IPS-NIHi7 (cell line): ENCODE results near the gene CCP110.

Experiments
- DNase-seq: peaks from one replicate; pipeline ENCODE4 v3.0.0; 2012; ENCODE audit warnings: mixed read lengths; ENCODE audit errors: extremely low spot score

The CCP110 gene

GRCh38 chr16:19555186-19555937, 31.6 kb downstream of the CCP110 start, which contains the start of gene VPS35L:
VPS35L (plus strand) TSS chr16:19555703; CDS start chr16:19555730, 27 bp downstream.
- DNase-seq = peak; percentile 96

GRCh38 chr16:19555938-19556771, 32.4 kb downstream of the CCP110 start:
- DNase-seq = peak; percentile 79

- DNase-seq = peak; percentile 24
Observed at GRCh38 chr16:19559242-19559910, 35.6 kb downstream of the CCP110 start.

GRCh38 chr16:19560078-19560477, 36.3 kb downstream of the CCP110 start:
- DNase-seq = no peak

- no peak for DNase-seq
Observed at GRCh38 chr16:19563377-19563776, 39.6 kb downstream of the CCP110 start.

GRCh38 chr16:19566362-19566761, 42.6 kb downstream of the CCP110 start:
- no peak for DNase-seq

- DNase-seq = no peak
Observed at GRCh38 chr16:19567560-19567959, 43.8 kb downstream of the CCP110 start.

- DNase-seq = no peak
Observed at GRCh38 chr16:19573997-19574396, 50.3 kb downstream of the CCP110 start.

GRCh38 chr16:19574615-19575014, 50.9 kb downstream of the CCP110 start:
- DNase-seq = no peak

GRCh38 chr16:19578378-19578971, 54.7 kb downstream of the CCP110 start:
- DNase-seq = no peak

- DNase-seq = no peak
Observed at GRCh38 chr16:19582050-19582831, 58.5 kb downstream of the CCP110 start.

- peak; percentile 41 for DNase-seq
Observed at GRCh38 chr16:19583665-19584300, 60.0 kb downstream of the CCP110 start.

GRCh38 chr16:19588661-19589060, 64.9 kb downstream of the CCP110 start:
- DNase-seq = no peak

- no peak for DNase-seq
Observed at GRCh38 chr16:19589106-19589505, 65.4 kb downstream of the CCP110 start.

- DNase-seq = no peak
Observed at GRCh38 chr16:19589771-19590302, 66.1 kb downstream of the CCP110 start.

- no peak for DNase-seq
Observed at GRCh38 chr16:19595043-19595767, 71.5 kb downstream of the CCP110 start.

GRCh38 chr16:19598805-19599510, 75.2 kb downstream of the CCP110 start:
- DNase-seq = no peak

GRCh38 chr16:19599968-19600716, 76.4 kb downstream of the CCP110 start:
- no peak for DNase-seq
